Ascending aorta (tissue), 2 donors: ENCODE data around the gene OR2H1. TPM values are rescaled to one million over a fixed set of nuclear protein-coding genes. Genes with fewer than 3 reads are reported as not detected.

Experiments
- DNase-seq, 2 donors: peaks; one replicate each; pipeline ENCODE4 v3.0.0-alpha.2; 2019; ENCODE audit warnings: low spot score in 2 of 2
- H3K27ac ChIP-seq, 2 donors: fragments of 200-600 bp; sonication (generic); one replicate each; pipeline ENCODE4 v1.5.1; 2016 to 2017; ENCODE audit warnings: mild to moderate bottlenecking in 1 of 2
- H3K27me3 ChIP-seq: fragments of 200-600 bp; sonication (generic); one replicate; pipeline ENCODE4 v1.5.1; 2017
- H3K36me3 ChIP-seq, 2 donors: fragments of 200-600 bp; sonication (generic); one replicate each; pipeline ENCODE4 v1.5.1; 2016
- H3K4me1 ChIP-seq, 2 donors: fragments of 200-600 bp; sonication (generic); one replicate each; pipeline ENCODE4 v1.5.1; 2016 to 2017; ENCODE audit warnings: mild to moderate bottlenecking in 1 of 2
- H3K4me3 ChIP-seq, 2 donors: fragments of 200-600 bp; sonication (generic); one replicate each; pipeline ENCODE4 v1.5.1; 2016 to 2017; ENCODE audit warnings: mild to moderate bottlenecking in 1 of 2
- H3K9me3 ChIP-seq, 2 donors: fragments of 200-600 bp; sonication (generic); one replicate each; pipeline ENCODE4 v1.5.1; 2016
- intact Hi-C: fragments of 100-400 bp; cut with DNase I; formaldehyde crosslinking; loops from one replicate; pipeline ENCODE4 v1.15.1; 2023
- total RNA-seq: library from RNA; depleted of rRNA; stranded (reverse); fragments of >200 nt; gene quantifications from one replicate; pipeline ENCODE4 v1.1.0, GENCODE V29; 2016
- TF ChIP-seq, protein P1 (sequence below), 3 experiments: fragments of 200-600 bp in 2 of 3; fragments of 450-650 bp in 1 of 3; sonication (generic) in 2 of 3; IDR thresholded peaks; one replicate each; pipeline ENCODE4 v1.5.1; 2016 to 2019; ENCODE audit warnings: antibody characterized with exemption in 3 of 3, mild to moderate bottlenecking in 1 of 3, moderate library complexity in 1 of 3

The OR2H1 gene
- total RNA-seq, 1 donor from 2014 or later: not detected

- H3K27ac ChIP-seq: no peak overlapping the region
- TF ChIP-seq, protein P1, sequence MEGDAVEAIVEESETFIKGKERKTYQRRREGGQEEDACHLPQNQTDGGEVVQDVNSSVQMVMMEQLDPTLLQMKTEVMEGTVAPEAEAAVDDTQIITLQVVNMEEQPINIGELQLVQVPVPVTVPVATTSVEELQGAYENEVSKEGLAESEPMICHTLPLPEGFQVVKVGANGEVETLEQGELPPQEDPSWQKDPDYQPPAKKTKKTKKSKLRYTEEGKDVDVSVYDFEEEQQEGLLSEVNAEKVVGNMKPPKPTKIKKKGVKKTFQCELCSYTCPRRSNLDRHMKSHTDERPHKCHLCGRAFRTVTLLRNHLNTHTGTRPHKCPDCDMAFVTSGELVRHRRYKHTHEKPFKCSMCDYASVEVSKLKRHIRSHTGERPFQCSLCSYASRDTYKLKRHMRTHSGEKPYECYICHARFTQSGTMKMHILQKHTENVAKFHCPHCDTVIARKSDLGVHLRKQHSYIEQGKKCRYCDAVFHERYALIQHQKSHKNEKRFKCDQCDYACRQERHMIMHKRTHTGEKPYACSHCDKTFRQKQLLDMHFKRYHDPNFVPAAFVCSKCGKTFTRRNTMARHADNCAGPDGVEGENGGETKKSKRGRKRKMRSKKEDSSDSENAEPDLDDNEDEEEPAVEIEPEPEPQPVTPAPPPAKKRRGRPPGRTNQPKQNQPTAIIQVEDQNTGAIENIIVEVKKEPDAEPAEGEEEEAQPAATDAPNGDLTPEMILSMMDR (IDR thresholded peaks at IDR 0.05): no peak
- H3K9me3 ChIP-seq: no peaks in the 10 kb centered on the region
- no peaks in the 10 kb centered on the region for H3K4me1 ChIP-seq
- DNase-seq: no peak
- no peaks in the 10 kb centered on the region for H3K36me3 ChIP-seq
- no peak overlapping the region for H3K4me3 ChIP-seq
- no peaks in the 10 kb centered on the region for H3K27me3 ChIP-seq
- intact Hi-C loops: no loop called here
Measured at GRCh38 chr6:29451471-29452193, 5.3 kb upstream of the OR2H1 start.

- H3K9me3 ChIP-seq: no peaks in the 10 kb centered on the region
- H3K27ac ChIP-seq: no peak overlapping the region
- H3K4me1 ChIP-seq: no peaks in the 10 kb centered on the region
- H3K4me3 ChIP-seq: no peak overlapping the region
- H3K36me3 ChIP-seq: no peaks in the 10 kb centered on the region
- no peak for DNase-seq
- H3K27me3 ChIP-seq: no peaks in the 10 kb centered on the region
- TF ChIP-seq, protein P1 (IDR thresholded peaks at IDR 0.05): no peak
- intact Hi-C loops: no loop called here
Measured at GRCh38 chr6:29461021-29461814, 4.3 kb downstream of the OR2H1 start.

DNA sequence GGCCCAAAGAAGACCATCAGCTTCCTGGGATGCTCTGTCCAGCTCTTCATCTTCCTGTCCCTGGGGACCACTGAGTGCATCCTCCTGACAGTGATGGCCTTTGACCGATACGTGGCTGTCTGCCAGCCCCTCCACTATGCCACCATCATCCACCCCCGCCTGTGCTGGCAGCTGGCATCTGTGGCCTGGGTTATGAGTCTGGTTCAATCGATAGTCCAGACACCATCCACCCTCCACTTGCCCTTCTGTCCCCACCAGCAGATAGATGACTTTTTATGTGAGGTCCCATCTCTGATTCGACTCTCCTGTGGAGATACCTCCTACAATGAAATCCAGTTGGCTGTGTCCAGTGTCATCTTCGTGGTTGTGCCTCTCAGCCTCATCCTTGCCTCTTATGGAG, 5.1 kb downstream of the OR2H1 start:
- intact Hi-C loops: no loop called here
- TF ChIP-seq, protein P1 (IDR thresholded peaks at IDR 0.05): no peak
- Histone ChIP-seq H3K9me3 (no peaks in the 10 kb centered on the region), H3K4me1 (no peaks in the 10 kb centered on the region), H3K4me3 (no peak overlapping the region), H3K27me3 (no peaks in the 10 kb centered on the region), H3K36me3 (no peaks in the 10 kb centered on the region), H3K27ac (no peak overlapping the region)
- no peak for DNase-seq

- Histone ChIP-seq H3K27ac (no peak overlapping the region), H3K36me3 (no peaks in the 10 kb centered on the region), H3K9me3 (no peaks in the 10 kb centered on the region), H3K27me3 (no peaks in the 10 kb centered on the region), H3K4me3 (no peak overlapping the region), H3K4me1 (no peaks in the 10 kb centered on the region)
- DNase-seq: no peak
- intact Hi-C loops: no loop called here
- TF ChIP-seq, protein P1 (IDR thresholded peaks at IDR 0.05): no peak
Measured at GRCh38 chr6:29465279-29465678, 8.3 kb downstream of the OR2H1 start.

DNA sequence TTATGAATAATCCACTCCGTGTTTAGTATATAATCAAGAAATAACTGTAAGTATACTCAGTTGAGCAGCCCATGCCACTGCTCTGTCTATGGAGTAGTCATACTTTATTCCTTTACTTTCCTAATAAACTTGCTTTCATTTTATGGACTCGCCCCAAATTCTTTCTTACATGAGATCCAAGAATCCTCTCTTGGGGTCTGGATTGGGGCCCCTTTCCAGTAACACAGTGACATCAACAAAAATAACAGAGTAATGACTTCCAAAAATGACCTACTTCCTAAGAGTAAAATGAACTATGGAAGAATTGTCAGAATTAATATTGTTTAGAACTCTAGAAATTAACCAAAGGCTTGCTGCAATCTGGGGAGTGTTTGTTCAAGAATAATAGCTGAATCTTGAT, 8.8 kb downstream of the OR2H1 start:
- Histone ChIP-seq H3K27ac (no peak overlapping the region), H3K4me1 (no peaks in the 10 kb centered on the region), H3K4me3 (no peak overlapping the region), H3K27me3 (no peaks in the 10 kb centered on the region), H3K9me3 (no peaks in the 10 kb centered on the region), H3K36me3 (no peaks in the 10 kb centered on the region)
- intact Hi-C loops: no loop called here
- DNase-seq: no peak
- TF ChIP-seq, protein P1 (IDR thresholded peaks at IDR 0.05): no peak
